Gastroesophageal sphincter (tissue), 4 donors: ENCODE data around the gene BET1L. TPM values are rescaled to one million over a fixed set of nuclear protein-coding genes. Genes with fewer than 3 reads are reported as not detected.
"Not testable (repeated sequence)": the region's sequence is repeated elsewhere in the genome, so short reads cannot be mapped to it uniquely, and the experiment has no call there.

ENCODE experiments used
- ATAC-seq: fragments of 150-250 bp; one replicate; pipeline ENCODE4 v1.9.1; 2016; ENCODE audit warnings: mild to moderate bottlenecking, moderate library complexity
- H3K27ac ChIP-seq, 4 donors: fragments of 200-600 bp; sonication (generic) in 3 of 4; 1 replicate in 3 of 4; 2 replicates in 1 of 4; pipeline ENCODE4 v1.5.1; 2016 to 2019
- H3K27me3 ChIP-seq: fragments of 200-600 bp; sonication (generic); one replicate; pipeline ENCODE4 v1.5.1; 2019
- H3K36me3 ChIP-seq, 2 donors: fragments of 200-600 bp; sonication (generic); one replicate each; pipeline ENCODE4 v1.5.1; 2019; ENCODE audit warnings: control low read depth in 1 of 2
- H3K4me1 ChIP-seq, 3 donors: fragments of 200-600 bp; sonication (generic); 1 replicate in 2 of 3; 2 replicates in 1 of 3; pipeline ENCODE4 v1.5.1; 2016 to 2019; ENCODE audit warnings: control low read depth in 2 of 3
- H3K4me3 ChIP-seq, 2 donors: fragments of 200-600 bp; sonication (generic); one replicate each; pipeline ENCODE4 v1.5.1; 2019; ENCODE audit warnings: mild to moderate bottlenecking in 1 of 2, moderate library complexity in 1 of 2
- H3K9me3 ChIP-seq, 3 donors: fragments of 200-600 bp; sonication (generic); one replicate each; pipeline ENCODE4 v1.5.1; 2017 to 2019; ENCODE audit warnings: control low read depth in 2 of 3
- CTCF ChIP-seq, 4 experiments: fragments of 200-600 bp in 2 of 4; fragments of 450-650 bp in 2 of 4; sonication (generic) in 1 of 4; IDR thresholded peaks; one replicate each; pipeline ENCODE4 v1.5.1; 2017 to 2019; ENCODE audit warnings: antibody characterized with exemption in 4 of 4, mild to moderate bottlenecking in 2 of 4, moderate library complexity in 2 of 4
- EP300 ChIP-seq: sonication (generic); formaldehyde crosslinking; IDR thresholded peaks from one replicate; pipeline ENCODE4 v1.6.1; 2017; ENCODE audit warnings: antibody characterized with exemption, mild to moderate bottlenecking
- WGBS, 2 donors: methylation state at CpG; one replicate each; pipeline ENCODE4 v1.1.5; 2018; ENCODE audit warnings: low coverage in 1 of 2; 5-methylcytosine and 5-hydroxymethylcytosine counted together
- total RNA-seq, 4 donors: library from RNA; depleted of rRNA; stranded (reverse); fragments of >200 nt; gene quantifications; one replicate each; pipeline ENCODE4 v1.1.0, GENCODE V29; 2016

BET1L gene
- total RNA-seq, 4 donors from 2014 or later = 25.3 to 39.4 (median 27.6) TPM

- H3K4me3 ChIP-seq = no peak overlapping the region
- H3K36me3 ChIP-seq = peaks cover 0 to 22% of the 10 kb centered on the region in 2 donors
- no peak overlapping the region for H3K27ac ChIP-seq
- no peaks in the 10 kb centered on the region for H3K27me3 ChIP-seq
- H3K9me3 ChIP-seq = no peaks in the 10 kb centered on the region
- 50% methylated on average over 2 of the region's 23 CpGs; no CpG with 5 or more reads in 1 of the 2 donors for WGBS, 2 donors
- peaks cover 0 to 1% (median 0%) of the 10 kb centered on the region in 3 donors for H3K4me1 ChIP-seq
- no peak for ATAC-seq
- TF ChIP-seq EP300 = no peak
These were observed 10.1 kb downstream of the BET1L start for GRCh38 chr11:196786-197731.

- H3K27me3 ChIP-seq, ATAC-seq: not testable (repeated sequence)
- WGBS, 2 donors = 61 to 81% methylated on average over 3 to 5 of the region's 5 CpGs
These were observed 13.7 kb downstream of the BET1L start for GRCh38 chr11:193481-193880.

GRCh38 chr11:192674-193128, 14.5 kb downstream of the BET1L start, which contains the start of gene SCGB1C1:
Gene SCGB1C1 (plus strand): TSS chr11:193078. CDS start chr11:193100, 22 bp downstream.
- H3K9me3 ChIP-seq, H3K36me3 ChIP-seq, H3K4me1 ChIP-seq, H3K4me3 ChIP-seq, H3K27ac ChIP-seq, H3K27me3 ChIP-seq, ATAC-seq: not testable (repeated sequence)
- WGBS, 2 donors = no CpG with 5 or more reads among the region's 11 CpGs

More at GRCh38 chr11:193481-193880, 13.7 kb downstream of the BET1L start:
- H3K36me3 ChIP-seq, H3K4me1 ChIP-seq, H3K4me3 ChIP-seq, H3K9me3 ChIP-seq, H3K27ac ChIP-seq: not testable (repeated sequence)

- TF ChIP-seq CTCF (IDR thresholded peaks at IDR 0.05) = peak in 2 of 4 experiments; percentile 26 to 56
These were observed 15.4 kb downstream of the BET1L start for GRCh38 chr11:191490-192478.

GRCh38 chr11:190546-190945, 16.7 kb downstream of the BET1L start:
- not testable (repeated sequence) for H3K4me1 ChIP-seq, H3K27ac ChIP-seq, H3K36me3 ChIP-seq, H3K27me3 ChIP-seq, H3K4me3 ChIP-seq, ATAC-seq, H3K9me3 ChIP-seq
- 71 to 74% methylated on average over 5 of the region's 5 CpGs for WGBS, 2 donors

More at GRCh38 chr11:191490-192478, 15.4 kb downstream of the BET1L start:
- not testable (repeated sequence) for H3K4me3 ChIP-seq, H3K9me3 ChIP-seq, H3K36me3 ChIP-seq, H3K27ac ChIP-seq, H3K27me3 ChIP-seq, H3K4me1 ChIP-seq
- 56% methylated on average over 2 of the region's 8 CpGs; no CpG with 5 or more reads in 1 of the 2 donors for WGBS, 2 donors
- peak; percentile 46 for ATAC-seq

- no CpG with 5 or more reads among the region's 25 CpGs for WGBS, 2 donors
- H3K27ac ChIP-seq, H3K4me1 ChIP-seq, H3K27me3 ChIP-seq, H3K36me3 ChIP-seq, H3K9me3 ChIP-seq, H3K4me3 ChIP-seq: not testable (repeated sequence)
- peak; percentile 58 for ATAC-seq
These were observed 17.3 kb downstream of the BET1L start for GRCh38 chr11:189843-190311.

- H3K27me3 ChIP-seq, H3K9me3 ChIP-seq, H3K4me1 ChIP-seq, H3K27ac ChIP-seq, H3K4me3 ChIP-seq, H3K36me3 ChIP-seq: not testable (repeated sequence)
- 81% methylated on average over 18 of the region's 55 CpGs; no CpG with 5 or more reads in 1 of the 2 donors for WGBS, 2 donors
- ATAC-seq = peak; percentile 34
These were observed 17.9 kb downstream of the BET1L start for GRCh38 chr11:189200-189783.
